HG03520 (cell line): Measurements from ENCODE around the gene ZNF616.
"Not testable (repeated sequence)": the region's sequence is repeated elsewhere in the genome, so short reads cannot be mapped to it uniquely, and the experiment has no call there.

Experiments used
- ATAC-seq: cut with Tn5 transposase; IDR thresholded peaks from one replicate; pipeline ENCODE4 v1.9.1; 2021; ENCODE audit warnings: mild to moderate bottlenecking, moderate library complexity; ENCODE audit not compliant: unreplicated experiment

Gene ZNF616

DNA sequence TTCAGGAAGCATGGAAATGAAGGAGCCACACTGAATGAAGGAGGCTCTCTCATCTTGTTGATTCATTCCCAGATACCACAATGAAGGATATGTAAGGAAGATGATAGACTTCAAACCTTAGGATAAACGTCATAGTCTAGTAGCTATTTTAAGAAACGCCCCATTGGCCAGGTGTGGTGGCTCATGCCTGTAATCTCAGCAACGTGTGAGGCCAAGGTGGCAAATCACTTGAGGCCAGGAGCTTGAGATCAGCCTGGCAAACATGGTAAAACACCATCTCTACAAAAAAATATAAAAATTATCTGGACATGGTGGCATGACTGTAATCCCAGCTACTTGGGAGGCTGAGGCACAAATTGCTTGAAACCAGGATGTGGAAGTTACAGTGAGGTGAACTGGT lies 27.1 kb downstream of the ZNF616 start:
- no peak for ATAC-seq

DNA sequence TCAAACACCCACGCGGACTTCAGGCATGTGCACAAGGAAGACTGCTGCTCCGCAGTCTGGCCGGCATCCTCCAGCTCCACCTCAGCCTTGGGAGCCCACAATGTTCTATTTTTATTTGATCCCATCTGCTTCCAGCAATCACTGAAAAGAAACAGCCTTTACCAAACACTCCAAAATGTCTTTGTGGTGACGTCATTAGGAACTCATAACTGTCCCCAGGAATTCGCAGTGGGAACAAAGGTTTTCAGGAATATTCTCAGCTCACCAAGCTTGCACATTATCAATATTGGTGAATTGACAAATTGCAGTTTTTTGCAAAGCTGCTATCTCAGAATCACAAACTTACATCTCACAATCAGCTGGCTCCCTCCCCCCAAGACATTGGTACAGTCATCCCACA lies 29.0 kb downstream of the ZNF616 start:
- no peak for ATAC-seq

GRCh38 chr19:52102782-52103181 lies 37.0 kb downstream of the ZNF616 start:
- no peak for ATAC-seq

DNA sequence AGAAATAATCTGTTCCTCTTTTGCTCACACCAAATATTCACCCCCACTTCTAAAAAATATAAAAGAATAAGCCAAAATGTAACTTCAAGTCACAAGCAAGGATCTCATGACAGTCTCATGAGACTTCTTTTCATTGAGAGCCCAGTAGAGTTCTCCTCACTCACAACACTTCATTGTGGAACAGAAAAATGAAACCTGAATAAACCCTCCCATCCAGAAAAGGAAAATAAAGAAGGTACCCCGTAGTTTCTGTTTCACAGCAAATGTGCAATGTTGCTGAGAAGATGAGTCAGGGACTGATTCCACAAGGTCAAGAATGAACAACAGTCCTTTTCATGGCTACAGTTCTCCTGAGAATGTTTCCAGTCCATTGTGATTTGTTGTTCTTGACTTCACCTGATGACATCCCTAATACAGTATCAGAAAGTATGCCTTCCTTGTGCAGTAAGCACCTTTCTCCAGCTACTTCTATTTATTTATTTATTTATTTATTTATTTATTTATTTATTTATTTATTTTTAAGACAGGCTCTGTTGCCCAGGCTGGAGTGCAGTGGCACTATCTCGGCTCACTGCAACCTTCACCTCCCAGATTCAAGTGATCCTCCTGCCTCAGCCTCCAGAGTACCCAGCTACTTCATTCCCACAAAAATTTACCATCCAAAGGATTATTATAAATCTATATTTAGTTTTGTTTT lies 37.7 kb downstream of the ZNF616 start:
- no peak for ATAC-seq

- ATAC-seq = no peak
Measured at GRCh38 chr19:52099497-52100138, 40.1 kb downstream of the ZNF616 start.

GRCh38 chr19:52096416-52096815 lies 43.3 kb downstream of the ZNF616 start:
- ATAC-seq = not testable (repeated sequence)

- ATAC-seq = peak; percentile 64
Measured at GRCh38 chr19:52095172-52096014, 44.3 kb downstream of the ZNF616 start, which contains the start of gene ZNF841. Gene ZNF841, minus strand, starts transcription at chr19:52095765. Its CDS starts 10,964 bp downstream, at chr19:52084801.

DNA sequence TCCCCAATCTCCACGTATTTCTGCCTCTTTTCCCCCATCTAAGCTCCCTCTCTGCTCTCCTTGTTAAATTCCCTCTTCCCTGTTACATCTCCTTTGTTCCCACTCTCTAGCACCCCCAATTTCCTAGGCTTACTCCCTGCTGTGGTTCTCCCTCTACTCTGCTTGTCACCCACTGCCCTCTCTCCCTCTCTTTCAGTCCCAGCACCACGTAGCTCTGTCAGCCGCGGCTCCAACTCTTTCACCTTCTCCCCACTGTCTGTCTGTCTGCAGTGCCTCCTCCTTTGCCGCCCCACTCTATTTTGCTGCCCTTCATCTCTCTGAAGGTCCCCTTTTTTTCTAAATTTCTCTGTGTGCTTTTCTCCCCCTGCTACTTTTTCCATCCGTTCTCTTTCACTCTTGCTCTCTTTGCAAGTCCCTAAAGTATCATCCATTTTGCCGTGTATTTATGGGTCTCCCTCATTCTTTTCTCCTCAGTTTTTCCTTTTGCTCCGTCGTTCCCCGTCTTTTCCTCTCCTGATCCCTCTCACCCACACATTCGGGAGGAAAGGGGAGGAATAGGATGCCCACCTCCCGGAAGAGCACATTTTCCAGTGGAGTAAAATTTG lies 45.1 kb downstream of the ZNF616 start:
- ATAC-seq = no peak

- no peak for ATAC-seq
Measured at GRCh38 chr19:52086481-52086880, 53.3 kb downstream of the ZNF616 start.

- ATAC-seq = no peak
Measured at GRCh38 chr19:52070496-52070895, 69.2 kb downstream of the ZNF616 start.

DNA sequence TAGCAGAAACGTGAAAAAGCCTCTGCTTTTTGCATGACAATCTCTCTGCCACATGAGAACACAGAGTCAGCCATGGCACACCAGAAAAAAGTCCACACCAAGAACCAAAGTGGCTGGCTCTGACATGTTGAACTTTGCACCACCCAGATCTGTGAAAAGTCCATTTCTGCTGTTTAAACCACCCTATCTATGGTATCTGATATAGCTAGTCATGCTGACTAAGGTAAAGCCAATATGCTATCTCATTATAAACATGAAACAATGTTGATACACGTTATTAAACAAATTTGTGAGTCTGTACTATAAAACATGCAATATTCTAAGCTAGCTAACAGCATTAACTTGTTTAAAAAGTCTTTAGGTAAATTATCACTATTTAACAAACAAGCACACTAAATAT lies 70.1 kb downstream of the ZNF616 start:
- no peak for ATAC-seq

GRCh38 chr19:52066258-52066863 lies 73.4 kb downstream of the ZNF616 start:
- ATAC-seq = no peak

DNA sequence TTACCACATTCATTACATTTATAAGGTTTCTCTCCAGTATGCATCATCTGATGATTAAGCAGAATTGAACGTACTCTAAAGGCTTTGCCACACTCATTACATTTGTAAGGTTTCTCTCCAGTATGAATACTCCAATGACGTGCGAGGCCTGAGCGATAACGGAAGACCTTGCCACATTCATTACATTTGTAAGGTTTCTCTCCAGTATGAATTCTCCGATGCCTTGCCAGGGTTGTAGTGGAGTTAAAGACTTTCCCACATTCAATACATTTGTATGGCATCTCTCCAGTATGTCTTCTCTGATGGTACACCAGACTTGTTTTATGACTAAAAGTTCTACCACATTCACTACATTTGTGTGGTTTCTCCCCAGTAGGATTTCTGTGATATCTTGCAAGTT lies 74.3 kb downstream of the ZNF616 start:
- ATAC-seq = no peak
